VCaP (cell line): ENCODE data around the gene RITA1.

Source experiments
- H3K27ac ChIP-seq: fragments of 450-650 bp; 2 replicates; pipeline ENCODE4 v1.5.1; 2017
- TF ChIP-seq, protein P1 (sequence below): fragments of 450-650 bp; conservative IDR thresholded peaks from 2 replicates; pipeline ENCODE4 v1.5.1; 2017; ENCODE audit warnings: mild to moderate bottlenecking, moderate library complexity

Gene RITA1

DNA sequence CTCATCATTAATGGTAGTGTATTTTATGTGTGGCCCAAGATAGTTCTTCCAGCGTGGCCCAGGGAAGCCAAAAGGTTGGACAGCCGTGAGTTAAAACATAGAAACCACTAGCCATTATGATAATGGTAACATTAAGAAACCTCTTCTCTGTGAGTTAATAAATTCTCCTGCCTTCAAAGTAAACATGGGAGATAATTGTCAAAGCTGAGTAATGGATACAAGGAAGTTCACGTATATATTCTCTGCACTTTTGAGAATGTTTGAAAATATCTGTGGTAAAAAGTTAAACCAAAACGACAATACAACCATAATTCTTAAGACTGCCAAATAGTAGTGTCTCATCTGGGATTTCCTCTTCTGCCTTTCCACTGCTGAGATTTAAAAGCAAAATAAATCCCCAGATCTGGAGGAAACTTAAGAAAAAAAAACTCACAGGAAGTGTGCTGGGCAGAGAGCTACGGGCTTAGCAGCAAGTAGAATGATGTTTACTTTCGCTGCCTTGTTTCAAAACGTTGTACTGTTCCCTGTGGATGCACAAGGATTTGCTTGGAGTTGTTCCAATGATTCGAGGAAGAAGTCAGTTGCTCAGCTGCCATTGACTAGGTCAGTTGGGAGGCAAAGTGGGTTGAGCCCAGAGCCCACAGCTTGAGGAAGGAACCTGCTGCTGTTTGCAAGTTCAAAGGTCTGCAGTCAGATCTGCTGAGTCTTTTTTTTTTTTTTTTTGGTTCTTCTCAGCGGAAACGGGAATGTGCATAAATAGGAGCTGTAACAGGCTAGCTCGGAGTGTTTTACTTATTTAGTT lies 37.4 kb downstream of the RITA1 start:
- H3K27ac ChIP-seq = peak overlapping the region; percentile 94
- TF ChIP-seq, protein P1, sequence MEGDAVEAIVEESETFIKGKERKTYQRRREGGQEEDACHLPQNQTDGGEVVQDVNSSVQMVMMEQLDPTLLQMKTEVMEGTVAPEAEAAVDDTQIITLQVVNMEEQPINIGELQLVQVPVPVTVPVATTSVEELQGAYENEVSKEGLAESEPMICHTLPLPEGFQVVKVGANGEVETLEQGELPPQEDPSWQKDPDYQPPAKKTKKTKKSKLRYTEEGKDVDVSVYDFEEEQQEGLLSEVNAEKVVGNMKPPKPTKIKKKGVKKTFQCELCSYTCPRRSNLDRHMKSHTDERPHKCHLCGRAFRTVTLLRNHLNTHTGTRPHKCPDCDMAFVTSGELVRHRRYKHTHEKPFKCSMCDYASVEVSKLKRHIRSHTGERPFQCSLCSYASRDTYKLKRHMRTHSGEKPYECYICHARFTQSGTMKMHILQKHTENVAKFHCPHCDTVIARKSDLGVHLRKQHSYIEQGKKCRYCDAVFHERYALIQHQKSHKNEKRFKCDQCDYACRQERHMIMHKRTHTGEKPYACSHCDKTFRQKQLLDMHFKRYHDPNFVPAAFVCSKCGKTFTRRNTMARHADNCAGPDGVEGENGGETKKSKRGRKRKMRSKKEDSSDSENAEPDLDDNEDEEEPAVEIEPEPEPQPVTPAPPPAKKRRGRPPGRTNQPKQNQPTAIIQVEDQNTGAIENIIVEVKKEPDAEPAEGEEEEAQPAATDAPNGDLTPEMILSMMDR = no peak

DNA sequence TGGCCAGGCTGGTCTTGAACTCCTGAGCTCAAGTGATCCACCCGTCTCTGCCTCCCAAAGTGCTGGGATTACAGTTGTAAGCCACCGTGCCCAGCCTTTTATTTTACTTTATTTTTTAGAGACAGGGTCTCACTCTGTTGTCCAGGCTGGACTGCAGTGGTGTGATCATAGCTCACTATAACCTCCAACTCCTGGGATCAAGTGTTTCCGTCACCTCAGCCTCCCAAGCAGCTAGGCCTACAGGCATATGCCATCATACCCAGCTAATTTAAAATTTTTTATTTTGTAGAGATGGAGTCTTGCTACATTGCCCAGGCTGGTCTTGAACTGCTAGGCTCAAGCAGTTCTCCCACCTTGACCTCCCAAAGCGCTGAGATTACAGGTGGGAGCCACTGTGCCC lies 39.4 kb downstream of the RITA1 start:
- peak overlapping the region; percentile 94 for H3K27ac ChIP-seq
- TF ChIP-seq, protein P1 = no peak

DNA sequence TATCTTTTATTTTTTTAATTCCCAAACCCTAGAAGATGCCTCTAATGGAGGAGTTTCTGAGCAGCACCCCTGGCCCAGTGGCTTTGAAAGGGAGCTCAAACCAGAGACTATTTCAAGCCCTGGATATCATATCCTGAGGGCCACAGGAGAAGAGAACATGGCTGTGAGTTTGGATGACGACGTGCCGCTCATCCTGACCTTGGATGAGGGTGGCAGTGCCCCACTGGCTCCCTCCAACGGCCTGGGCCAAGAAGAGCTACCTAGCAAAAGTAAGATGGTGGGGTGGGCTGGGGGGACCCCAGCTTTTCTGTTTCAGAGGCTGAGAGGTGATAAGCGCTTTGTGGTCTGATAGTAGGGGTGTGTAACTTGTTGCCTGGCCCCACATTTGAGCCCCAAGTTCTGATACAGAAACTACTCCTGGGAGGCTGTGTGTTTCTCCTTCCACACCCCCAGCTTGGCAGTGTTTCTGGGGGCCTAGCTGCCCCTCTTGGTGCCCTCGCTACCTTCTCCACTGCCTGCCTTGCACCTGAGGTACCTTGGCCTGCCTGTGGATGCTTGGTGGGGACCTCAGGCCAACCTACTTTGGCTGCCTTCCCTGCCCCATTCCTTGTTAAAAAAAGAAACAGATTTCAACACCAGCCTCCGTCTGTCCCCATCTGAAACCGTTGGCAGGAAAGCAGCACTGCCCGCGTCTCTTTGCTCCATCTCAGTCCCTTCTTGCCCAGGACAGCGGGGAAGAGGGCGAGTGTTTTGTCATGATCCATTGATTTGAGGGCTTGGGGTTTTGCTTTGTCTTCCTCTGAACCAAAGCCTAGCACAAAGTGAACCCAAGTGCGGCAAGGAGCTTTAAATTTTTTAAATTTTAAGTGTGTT lies 41.4 kb downstream of the RITA1 start:
- TF ChIP-seq, protein P1 = no peak
- peak overlapping the region; percentile 23; the same call in 1 of the 2 replicates for H3K27ac ChIP-seq

DNA sequence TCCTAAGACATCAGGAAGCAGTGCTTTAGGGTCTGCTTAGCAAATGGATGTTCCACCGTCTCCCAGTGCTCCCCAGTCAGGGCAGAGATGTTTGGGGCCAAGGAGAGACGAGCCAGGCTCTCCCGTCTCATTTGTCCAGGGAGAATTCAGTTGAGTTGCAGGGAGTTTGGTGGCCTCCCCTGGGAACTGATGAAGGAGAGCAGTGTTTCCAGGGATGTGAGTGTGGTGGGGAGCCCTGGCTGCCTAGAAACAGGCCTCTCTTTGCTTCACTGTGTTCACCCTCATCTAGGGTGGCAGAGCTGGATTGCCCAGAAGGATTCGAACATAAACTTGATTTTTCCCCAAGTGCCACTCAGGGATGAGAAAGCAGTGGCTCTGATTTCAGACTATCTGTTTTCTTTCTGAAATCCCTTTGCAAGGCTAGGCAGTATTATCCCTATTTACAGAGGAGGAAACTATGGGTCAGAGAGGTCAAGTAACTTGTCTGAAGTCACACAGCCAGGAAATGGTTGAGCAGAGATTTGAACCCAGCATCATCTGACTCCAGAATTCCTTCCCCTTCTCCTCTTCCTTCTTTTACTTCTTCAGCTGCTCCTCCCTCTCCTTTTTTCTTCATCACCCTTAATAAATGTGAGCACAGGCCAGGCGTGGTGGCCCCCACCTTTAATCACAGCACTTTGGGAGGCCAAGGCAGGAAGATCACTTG lies 42.3 kb downstream of the RITA1 start:
- TF ChIP-seq, protein P1 = no peak
- H3K27ac ChIP-seq = peak overlapping the region; percentile 23; the same call in 1 of the 2 replicates

DNA sequence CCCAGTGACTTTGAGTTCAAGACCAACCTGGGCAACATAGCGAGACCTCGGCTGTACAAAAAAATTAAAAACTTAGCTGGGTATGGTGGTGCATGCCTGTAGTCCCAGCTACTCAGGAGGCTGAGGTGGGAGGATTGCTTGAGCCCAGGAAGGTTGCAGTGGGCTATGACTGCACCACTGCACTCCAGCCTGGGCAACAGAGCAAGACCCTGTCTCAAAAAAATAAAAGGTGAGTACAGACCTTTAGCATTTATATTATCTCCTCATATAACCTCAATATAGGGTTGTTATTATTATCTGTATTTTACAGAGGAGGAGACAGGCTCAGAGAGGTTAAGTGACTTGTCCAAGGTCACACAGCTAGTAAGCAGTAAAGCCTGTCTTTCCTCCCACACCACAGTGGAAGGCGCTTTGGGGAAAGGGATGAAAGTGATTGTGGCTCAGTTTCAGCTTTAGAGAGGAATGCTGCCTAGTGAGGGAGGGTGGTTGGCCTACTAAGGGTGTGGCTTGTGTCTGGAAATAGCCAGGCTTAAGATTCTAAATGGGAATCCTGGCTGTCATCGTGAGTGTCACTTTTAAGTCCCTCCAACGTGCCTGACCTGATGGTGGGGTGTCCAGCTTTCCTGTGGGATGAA lies 43.0 kb downstream of the RITA1 start:
- peak overlapping the region; percentile 4; the same call in 1 of the 2 replicates for H3K27ac ChIP-seq
- TF ChIP-seq, protein P1 = no peak

DNA sequence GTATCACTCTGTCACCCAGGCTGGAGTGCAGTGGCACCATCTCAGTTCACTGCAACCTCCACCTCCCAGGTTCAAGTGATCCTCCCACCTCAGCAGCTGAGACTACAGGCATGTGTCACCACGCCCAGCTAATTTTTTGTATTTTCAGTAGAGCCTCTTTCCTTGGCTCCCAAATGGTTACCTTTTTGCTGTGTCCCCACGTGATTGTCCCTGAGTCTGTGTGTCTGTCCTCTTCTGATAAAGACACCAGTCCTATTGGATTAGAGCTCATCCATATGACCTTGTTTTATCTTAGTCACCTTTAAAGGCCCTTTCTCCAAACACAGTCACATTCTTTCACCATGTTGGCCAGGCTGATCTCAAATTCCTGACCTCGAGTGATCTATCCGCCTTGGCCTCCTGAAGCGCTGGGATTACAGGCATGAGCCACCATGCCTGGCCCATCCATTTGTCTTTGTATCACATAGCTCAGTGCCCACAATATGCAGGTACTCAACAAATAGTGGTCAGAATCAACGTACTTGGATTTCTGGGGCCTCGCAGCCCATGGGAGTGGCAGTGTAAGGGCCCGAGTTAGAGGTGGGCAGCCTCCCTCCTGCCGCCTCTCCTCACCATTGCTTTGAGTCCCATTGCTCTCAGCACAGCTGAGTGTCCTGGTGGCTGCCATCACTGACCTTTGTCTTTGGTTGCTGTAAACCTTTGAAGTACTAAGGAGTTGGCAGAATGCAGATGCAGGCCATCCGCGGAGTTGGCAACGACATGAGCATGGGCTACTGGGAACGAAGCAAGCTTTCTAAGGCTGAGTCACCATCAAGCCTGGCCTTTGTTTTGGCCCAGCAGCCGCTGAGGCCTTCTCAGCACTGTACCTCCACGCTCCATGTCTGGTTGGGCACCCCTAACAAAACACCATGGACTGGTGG lies 45.1 kb downstream of the RITA1 start:
- peak overlapping the region; percentile 24; the same call in 1 of the 2 replicates for H3K27ac ChIP-seq
- TF ChIP-seq, protein P1 = no peak
